Activated naive CD8-positive, alpha-beta T cell treated with anti-CD3 and anti-CD28 coated beads, Interleukin-2, amount 10 ng/mL, durations not matched to agents 7 days and 5 days (primary cell): Measurements from ENCODE around the gene UBA7. TPM values are rescaled to one million over a fixed set of nuclear protein-coding genes. Genes with fewer than 3 reads are reported as not detected.
"Not testable (repeated sequence)": the region's sequence is repeated elsewhere in the genome, so short reads cannot be mapped to it uniquely, and the experiment has no call there.

Source experiments
- ATAC-seq: fragments of 150-1000 bp; cut with Tn5 transposase; one replicate; pipeline ENCODE4 v1.10.0; 2021; ENCODE audit warnings: low read depth, moderate library complexity
- POLR2A ChIA-PET: fragments of 350-600 bp; sonication (Branson Sonifier 250); formaldehyde crosslinking; loops from one replicate; lab custom pipeline; 2021; ENCODE audit warnings: antibody characterized with exemption; lab: Charles Lee
- DNase-seq: peaks from one replicate; pipeline ENCODE4 v3.0.0; 2021
- H3K27ac Mint-ChIP-seq: one replicate; pipeline ENCODE4 v1.8.0; 2022; ENCODE audit warnings: mild to moderate bottlenecking, mixed read lengths
- H3K27me3 Mint-ChIP-seq: one replicate; pipeline ENCODE4 v1.8.0; 2022; ENCODE audit warnings: mild to moderate bottlenecking, moderate library complexity, mixed read lengths
- H3K36me3 Mint-ChIP-seq: one replicate; pipeline ENCODE4 v1.8.0; 2021; ENCODE audit warnings: mild to moderate bottlenecking, mixed read lengths
- H3K4me1 Mint-ChIP-seq: one replicate; pipeline ENCODE4 v1.8.0; 2021; ENCODE audit warnings: mixed read lengths
- H3K4me3 Mint-ChIP-seq: one replicate; pipeline ENCODE4 v1.8.0; 2022; ENCODE audit warnings: mild to moderate bottlenecking, moderate library complexity, mixed read lengths
- H3K9me3 Mint-ChIP-seq: one replicate; pipeline ENCODE4 v1.8.0; 2021; ENCODE audit warnings: mixed read lengths
- total RNA-seq, 2 experiments: library from RNA; stranded (reverse); gene quantifications; one replicate each; pipeline ENCODE4 v1.2.3, GENCODE V29; 2021

UBA7 gene
- total RNA-seq, 2 experiments from 2014 or later = 299 to 310 TPM

DNA sequence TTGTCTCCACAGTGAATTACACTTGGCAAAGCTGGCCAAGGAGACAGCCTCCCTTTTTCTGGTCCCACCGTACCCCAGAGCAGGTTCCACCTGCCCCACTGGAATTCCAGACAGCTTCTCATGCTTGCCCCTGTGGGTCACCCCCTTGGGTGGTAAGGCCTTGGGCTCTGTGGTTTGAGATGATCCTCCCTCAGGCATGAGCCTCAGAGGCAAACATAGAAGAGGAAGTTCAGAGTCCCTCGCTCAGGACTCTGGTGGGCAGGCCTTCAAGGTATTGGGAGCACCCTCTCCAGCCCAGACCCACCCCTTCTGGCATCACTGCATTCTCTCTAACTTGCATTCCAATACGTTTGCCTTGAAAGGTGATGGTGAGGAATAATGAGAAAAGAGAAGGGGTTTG, 17.6 kb upstream of the UBA7 start:
- POLR2A ChIA-PET = interaction anchor here (0.6 kb wide), 1 partner anchor 105 kb away, joined by 3 read pairs; no protein-coding TSS in a partner anchor
- DNase-seq (no peak), ATAC-seq (no peak)
- H3K27me3 Mint-ChIP-seq = no peaks in the 10 kb centered on the region
- no peaks in the 10 kb centered on the region for H3K9me3 Mint-ChIP-seq
- H3K4me3 Mint-ChIP-seq = no peak overlapping the region
- H3K36me3 Mint-ChIP-seq = peaks cover 15% of the 10 kb centered on the region
- no peaks in the 10 kb centered on the region for H3K4me1 Mint-ChIP-seq
- H3K27ac Mint-ChIP-seq = no peak overlapping the region

- Mint-ChIP-seq H3K9me3 (no peaks in the 10 kb centered on the region), H3K4me1 (no peaks in the 10 kb centered on the region), H3K4me3 (no peak overlapping the region), H3K27me3 (no peaks in the 10 kb centered on the region), H3K36me3 (peaks cover 5% of the 10 kb centered on the region), H3K27ac (no peak overlapping the region)
- no peak for ATAC-seq
- POLR2A ChIA-PET = interaction anchor here (0.7 to 2.3 kb wide), 2 partner anchors 22 to 124 kb away, joined by 4 to 9 read pairs; partner anchors contain the start of gene INKA1
- no peak for DNase-seq
Measured at GRCh38 chr3:49826016-49826415, 12.3 kb upstream of the UBA7 start.

DNA sequence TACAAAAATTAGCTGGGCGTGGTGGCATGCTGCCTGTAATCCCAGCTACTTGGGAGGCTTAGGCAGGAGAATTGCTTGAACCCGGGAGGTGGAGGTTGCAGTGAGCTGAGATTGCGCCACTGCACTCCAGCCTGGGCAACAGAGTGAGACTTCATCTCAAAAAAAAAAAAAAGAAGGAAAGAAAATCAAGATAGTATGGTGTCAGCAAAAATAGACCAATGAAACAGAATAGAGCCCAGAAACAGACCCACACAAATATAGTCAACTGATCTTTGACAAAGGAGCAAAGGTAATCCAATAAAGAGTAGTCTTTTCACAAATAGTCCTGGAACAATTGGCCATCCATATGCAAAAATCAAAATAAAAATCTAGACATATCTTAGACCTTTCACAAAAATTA, 9.4 kb upstream of the UBA7 start:
- not testable (repeated sequence) for H3K4me1 Mint-ChIP-seq, H3K4me3 Mint-ChIP-seq, H3K36me3 Mint-ChIP-seq, DNase-seq, H3K27ac Mint-ChIP-seq, H3K27me3 Mint-ChIP-seq, ATAC-seq, H3K9me3 Mint-ChIP-seq
- POLR2A ChIA-PET = interaction anchor here (0.7 kb wide), 1 partner anchor 130 kb away, joined by 3 read pairs; no protein-coding TSS in a partner anchor

GRCh38 chr3:49812916-49813496, 747 bp downstream of the UBA7 start:
- ATAC-seq (peak; percentile 6), DNase-seq (no peak)
- POLR2A ChIA-PET = interaction anchor here (0.8 to 3.6 kb wide), 8 partner anchors 10 to 524 kb away, joined by 3 to 65 read pairs (median 4); partner anchors contain the start of genes GMPPB, INKA1 and MON1A
- H3K9me3 Mint-ChIP-seq = no peaks in the 10 kb centered on the region
- H3K27ac Mint-ChIP-seq = peak overlapping the region; percentile 97
- peaks cover 31% of the 10 kb centered on the region for H3K4me1 Mint-ChIP-seq
- H3K36me3 Mint-ChIP-seq = peaks cover 21% of the 10 kb centered on the region
- no peaks in the 10 kb centered on the region for H3K27me3 Mint-ChIP-seq
- peak overlapping the region; percentile 99 for H3K4me3 Mint-ChIP-seq

DNA sequence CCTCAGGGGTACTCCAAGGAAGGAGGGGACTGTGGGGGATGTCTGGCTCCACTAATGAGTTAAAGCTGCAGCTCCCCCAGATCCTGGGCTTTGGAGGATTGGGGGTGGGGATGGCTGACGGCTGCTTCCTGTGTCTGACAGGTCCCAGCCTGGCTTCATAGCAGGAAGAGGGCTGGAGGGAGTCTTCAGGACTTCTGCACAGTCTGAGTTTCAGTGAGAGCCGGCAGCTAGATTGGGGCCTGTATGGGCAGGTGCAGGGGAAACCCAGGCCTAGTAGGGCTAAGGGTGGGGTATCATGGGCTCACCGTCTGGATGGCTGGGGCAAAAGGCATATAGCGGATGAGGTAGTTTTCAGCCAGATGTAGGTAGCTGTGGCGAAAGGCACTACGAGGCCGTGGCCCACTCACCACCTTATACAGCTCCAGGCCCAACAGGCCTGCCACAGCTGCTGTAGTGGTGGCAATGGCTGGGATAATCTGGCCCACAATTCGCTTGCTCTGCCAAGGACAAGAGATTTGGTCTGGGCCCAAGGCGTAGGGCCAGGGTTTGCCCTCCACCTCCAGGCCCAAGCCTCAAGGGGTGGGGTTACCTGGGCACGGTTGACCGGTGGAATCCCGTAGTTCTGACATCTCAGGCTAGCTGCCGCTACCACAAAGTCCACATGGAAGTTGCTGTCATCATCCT, 6.2 kb downstream of the UBA7 start:
- Mint-ChIP-seq H3K4me1 (peaks cover 56% of the 10 kb centered on the region), H3K9me3 (no peaks in the 10 kb centered on the region), H3K27me3 (no peaks in the 10 kb centered on the region), H3K4me3 (peak overlapping the region; percentile 64), H3K36me3 (peaks cover 23% of the 10 kb centered on the region), H3K27ac (peak overlapping the region; percentile 87)
- POLR2A ChIA-PET = interaction anchor here (0.6 to 6.5 kb wide), 6 partner anchors 9 to 132 kb away, joined by 3 to 72 read pairs (median 3); partner anchors contain the start of gene RBM6
- ATAC-seq (no peak), DNase-seq (no peak)

DNA sequence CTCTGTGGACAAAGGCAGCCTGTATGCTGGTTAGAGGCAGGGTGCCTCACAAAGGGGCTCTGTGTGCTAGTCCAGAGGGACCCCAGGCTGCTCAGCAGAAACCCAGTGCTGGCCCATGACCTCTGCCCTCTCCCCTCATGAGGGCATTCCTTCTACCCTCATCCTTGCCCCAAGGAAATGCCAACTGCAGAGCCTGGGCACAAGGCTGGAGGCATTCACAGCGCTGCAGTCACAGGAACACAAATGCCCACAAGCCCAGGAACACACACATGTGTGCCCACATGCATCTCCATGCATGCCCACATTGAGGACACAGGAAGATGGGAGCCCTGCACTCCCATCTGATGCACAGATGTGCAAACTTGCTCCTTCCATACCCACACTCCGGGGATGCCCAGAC, 6.9 kb downstream of the UBA7 start:
- peaks cover 7% of the 10 kb centered on the region for H3K27me3 Mint-ChIP-seq
- H3K4me1 Mint-ChIP-seq = peaks cover 58% of the 10 kb centered on the region
- DNase-seq = no peak
- H3K27ac Mint-ChIP-seq = peak overlapping the region; percentile 87
- H3K4me3 Mint-ChIP-seq = peak overlapping the region; percentile 64
- no peaks in the 10 kb centered on the region for H3K9me3 Mint-ChIP-seq
- no peak for ATAC-seq
- H3K36me3 Mint-ChIP-seq = peaks cover 19% of the 10 kb centered on the region
- POLR2A ChIA-PET = interaction anchor here (0.5 to 6.5 kb wide), 3 partner anchors 21 to 364 kb away, joined by 3 to 72 read pairs (median 3); partner anchors contain the start of gene IP6K1

- peak overlapping the region; percentile 64 for H3K4me3 Mint-ChIP-seq
- peak; percentile 55 for DNase-seq
- peak overlapping the region; percentile 87 for H3K27ac Mint-ChIP-seq
- no peaks in the 10 kb centered on the region for H3K9me3 Mint-ChIP-seq
- H3K4me1 Mint-ChIP-seq = peaks cover 57% of the 10 kb centered on the region
- POLR2A ChIA-PET = interaction anchor here (0.5 to 6.5 kb wide), 6 partner anchors 8 to 798 kb away, joined by 3 to 72 read pairs (median 3); partner anchors contain the start of genes IP6K1 and UBA7
- peaks cover 16% of the 10 kb centered on the region for H3K36me3 Mint-ChIP-seq
- peaks cover 14% of the 10 kb centered on the region for H3K27me3 Mint-ChIP-seq
- ATAC-seq = peak; percentile 39
Measured at GRCh38 chr3:49805897-49806701, 7.7 kb downstream of the UBA7 start.

DNA sequence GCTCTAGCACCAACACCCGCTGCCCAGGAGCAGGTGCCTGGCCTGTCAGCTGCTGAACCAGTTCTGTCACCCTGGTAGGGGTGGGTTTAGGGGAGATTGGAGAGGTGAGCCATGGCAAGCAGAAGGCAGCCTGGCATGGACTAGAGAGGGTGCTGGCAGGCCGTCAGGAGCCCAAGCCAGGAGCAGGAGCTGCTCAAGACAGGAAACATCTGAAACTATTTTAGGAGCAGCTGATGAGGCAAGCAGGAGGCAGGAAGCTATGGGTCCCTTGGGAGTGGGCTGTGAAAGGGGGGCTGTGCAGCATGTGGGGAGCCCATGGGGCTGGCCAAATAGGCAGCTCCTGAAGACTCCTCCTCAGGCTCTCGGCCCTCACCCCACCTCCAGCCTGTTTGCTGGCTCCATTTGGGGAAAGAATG, 8.4 kb downstream of the UBA7 start:
- POLR2A ChIA-PET = interaction anchor here (0.7 to 6.5 kb wide), 5 partner anchors 9 to 799 kb away, joined by 3 to 72 read pairs (median 3); partner anchors contain the start of gene UBA7
- ATAC-seq = no peak
- DNase-seq = no peak
- Mint-ChIP-seq H3K4me3 (peak overlapping the region; percentile 48), H3K9me3 (no peaks in the 10 kb centered on the region), H3K36me3 (peaks cover 13% of the 10 kb centered on the region), H3K4me1 (peaks cover 55% of the 10 kb centered on the region), H3K27me3 (peaks cover 19% of the 10 kb centered on the region), H3K27ac (peak overlapping the region; percentile 87)

DNA sequence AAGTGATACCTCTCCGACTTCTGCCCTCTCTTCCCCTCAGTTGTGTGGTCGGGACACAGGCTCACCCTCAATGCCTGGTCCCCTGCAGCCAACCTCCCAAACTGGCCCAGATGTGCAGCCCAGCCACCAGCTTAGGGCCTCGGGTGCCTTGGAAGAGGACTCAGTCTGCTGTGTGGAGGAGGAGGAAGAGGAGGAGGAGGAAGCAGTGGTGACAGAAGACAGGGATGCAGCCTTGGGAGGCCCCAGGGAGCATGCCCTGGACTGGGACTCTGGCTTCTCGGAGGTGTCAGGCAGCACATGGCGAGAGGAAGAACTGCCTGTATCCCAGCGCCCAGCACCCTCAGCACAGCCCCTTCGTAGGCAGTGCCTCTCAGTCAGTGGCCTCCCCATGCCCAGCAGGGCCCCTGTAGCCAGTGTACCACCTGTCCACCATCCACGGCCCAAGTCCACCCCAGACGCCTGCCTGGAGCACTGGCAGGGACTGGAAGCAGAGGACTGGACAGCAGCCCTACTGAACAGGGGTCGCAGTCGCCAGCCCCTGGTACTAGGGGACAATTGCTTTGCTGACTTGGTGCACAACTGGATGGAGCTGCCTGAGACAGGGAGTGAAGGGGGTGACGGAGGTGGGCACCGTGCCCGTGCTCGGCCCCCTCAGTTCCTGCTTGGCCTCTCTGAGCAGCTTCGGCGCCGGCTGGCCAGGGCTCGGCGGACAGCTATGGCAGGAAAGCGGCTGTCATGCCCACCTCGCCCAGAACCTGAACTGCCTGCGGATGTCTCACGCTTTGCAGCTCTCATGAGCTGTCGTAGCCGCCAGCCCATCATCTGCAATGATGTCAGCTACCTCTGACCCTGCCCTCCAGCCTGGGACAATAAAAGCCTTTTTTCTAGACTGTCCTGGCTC, 9.4 kb downstream of the UBA7 start:
- Mint-ChIP-seq H3K9me3 (no peaks in the 10 kb centered on the region), H3K27me3 (peaks cover 24% of the 10 kb centered on the region), H3K4me1 (peaks cover 50% of the 10 kb centered on the region), H3K4me3 (peak overlapping the region; percentile 88), H3K36me3 (peaks cover 6% of the 10 kb centered on the region), H3K27ac (peak overlapping the region; percentile 87)
- DNase-seq = no peak
- POLR2A ChIA-PET = interaction anchor here (0.6 to 6.5 kb wide), 11 partner anchors 10 to 535 kb away, joined by 3 to 72 read pairs (median 7); partner anchors contain the start of genes MON1A, TRAIP and UBA7
- ATAC-seq = no peak

DNA sequence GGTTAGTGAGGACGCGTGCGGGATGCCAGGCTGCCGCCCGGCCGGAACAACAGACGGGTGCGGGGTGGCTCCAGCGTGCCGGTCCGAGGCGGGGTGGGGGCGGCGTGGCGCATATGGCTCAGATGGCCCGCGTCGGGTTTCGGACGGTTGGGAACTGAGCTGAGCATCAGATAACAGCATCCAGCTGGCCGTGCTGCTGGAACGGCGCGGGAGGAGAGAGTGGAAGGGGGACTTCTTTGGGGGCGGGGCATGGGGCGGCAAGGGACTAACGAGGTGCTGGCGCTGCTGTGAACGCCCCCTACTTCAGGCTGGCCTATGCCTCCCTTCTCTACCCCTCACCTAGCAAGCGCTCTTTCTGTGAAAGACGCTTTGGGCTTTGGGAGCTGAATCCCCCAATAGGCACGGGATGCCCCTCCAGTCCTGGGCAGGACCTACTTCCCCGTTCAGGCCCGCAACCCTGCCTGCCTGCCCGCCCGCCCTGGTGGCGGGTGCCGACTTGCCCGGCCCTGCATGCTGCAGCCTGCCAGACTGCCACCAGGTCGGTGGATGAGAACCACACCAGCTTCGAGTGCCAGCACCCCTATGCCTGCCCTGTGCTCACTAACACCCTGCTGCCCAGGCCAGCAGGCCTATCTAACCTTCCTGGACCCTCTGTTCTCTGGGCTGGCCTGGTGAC, 10.2 kb downstream of the UBA7 start:
- Mint-ChIP-seq H3K9me3 (no peaks in the 10 kb centered on the region), H3K36me3 (peaks cover 6% of the 10 kb centered on the region), H3K27me3 (peaks cover 24% of the 10 kb centered on the region), H3K27ac (no peak overlapping the region), H3K4me1 (peaks cover 49% of the 10 kb centered on the region), H3K4me3 (peak overlapping the region; percentile 88)
- ATAC-seq = peak; percentile 8
- POLR2A ChIA-PET = interaction anchor here (0.6 to 6.5 kb wide), 18 partner anchors 8 to 536 kb away, joined by 3 to 72 read pairs (median 6); partner anchors contain the start of genes AMIGO3, GMPPB, IP6K1 and MON1A
- peak; percentile 66 for DNase-seq

GRCh38 chr3:49802719-49803464, 10.9 kb downstream of the UBA7 start, which contains the start of gene INKA1:
Gene INKA1, plus strand, starts transcription at chr3:49803261. Its CDS starts 132 bp downstream, at chr3:49803393.
- Mint-ChIP-seq H3K27me3 (peaks cover 24% of the 10 kb centered on the region), H3K4me1 (peaks cover 42% of the 10 kb centered on the region), H3K9me3 (no peaks in the 10 kb centered on the region), H3K36me3 (peaks cover 4% of the 10 kb centered on the region), H3K27ac (peak within 1 kb of the TSS; percentile 74), H3K4me3 (peak within 1 kb of the TSS; percentile 88)
- POLR2A ChIA-PET = interaction anchor here (0.7 to 6.5 kb wide), 18 partner anchors 8 to 537 kb away, joined by 3 to 72 read pairs (median 6); partner anchors contain the start of genes AMIGO3, GMPPB, IP6K1 and MON1A
- DNase-seq (peak; percentile 89), ATAC-seq (peak; percentile 80)
